Stimulated activated naive CD8-positive, alpha-beta T cell treated with anti-CD3 and anti-CD28 coated beads, Interleukin-15, Interleukin-2, amounts not matched to agents 100 U/mL and 50 U/mL, for 24 hours (primary cell): Measurements from ENCODE around the gene UBALD1.
A peak's percentile ranks its signal among the peaks of the same experiment; 100 is the strongest.

Experiments
- ATAC-seq: fragments of 150-1000 bp; cut with Tn5 transposase; one replicate; pipeline ENCODE4 v1.10.0; 2021
- DNase-seq: peaks from one replicate; pipeline ENCODE4 v3.0.0; 2021

UBALD1 gene

GRCh38 chr16:4616047-4616811 lies 1.5 kb upstream of the UBALD1 start:
- ATAC-seq (peak; percentile 87), DNase-seq (peak; percentile 99)

GRCh38 chr16:4615384-4616046 lies 827 bp upstream of the UBALD1 start:
- ATAC-seq (no peak), DNase-seq (no peak)

GRCh38 chr16:4613636-4614570 lies 785 bp downstream of the UBALD1 start:
- DNase-seq (peak; percentile 58), ATAC-seq (no peak)

- ATAC-seq (no peak), DNase-seq (no peak)
These were observed 1.6 kb downstream of the UBALD1 start for GRCh38 chr16:4612977-4613635.

GRCh38 chr16:4612474-4612931 lies 2.2 kb downstream of the UBALD1 start:
- ATAC-seq (no peak), DNase-seq (no peak)

GRCh38 chr16:4611337-4612021 lies 3.2 kb downstream of the UBALD1 start:
- no peak for DNase-seq
- ATAC-seq: no peak

GRCh38 chr16:4610011-4611005 lies 4.4 kb downstream of the UBALD1 start:
- DNase-seq (no peak), ATAC-seq (no peak)

- ATAC-seq (no peak), DNase-seq (no peak)
These were observed 5.3 kb downstream of the UBALD1 start for GRCh38 chr16:4609200-4610010.

GRCh38 chr16:4608704-4608980 lies 6.0 kb downstream of the UBALD1 start:
- ATAC-seq: no peak
- no peak for DNase-seq

GRCh38 chr16:4607841-4608703 lies 6.6 kb downstream of the UBALD1 start:
- no peak for ATAC-seq

GRCh38 chr16:4606354-4606753 lies 8.3 kb downstream of the UBALD1 start:
- DNase-seq: no peak
- ATAC-seq: no peak

More at GRCh38 chr16:4607841-4608703, 6.6 kb downstream of the UBALD1 start:
- DNase-seq: no peak

- DNase-seq: no peak
- no peak for ATAC-seq
These were observed 10.3 kb downstream of the UBALD1 start for GRCh38 chr16:4604401-4604800.

- DNase-seq: no peak
- no peak for ATAC-seq
These were observed 11.0 kb downstream of the UBALD1 start for GRCh38 chr16:4603624-4604170.

- DNase-seq: no peak
- ATAC-seq: no peak
These were observed 12.4 kb downstream of the UBALD1 start for GRCh38 chr16:4602331-4602730.

GRCh38 chr16:4601864-4602186 lies 12.9 kb downstream of the UBALD1 start:
- no peak for ATAC-seq
- no peak for DNase-seq

GRCh38 chr16:4601036-4601863 lies 13.4 kb downstream of the UBALD1 start:
- DNase-seq (no peak), ATAC-seq (no peak)

GRCh38 chr16:4599545-4599944 lies 15.1 kb downstream of the UBALD1 start:
- DNase-seq (no peak), ATAC-seq (no peak)
